AG09309 (cell line): ENCODE measurements around the gene SLC16A13.
"Not testable (repeated sequence)": the region's sequence is repeated elsewhere in the genome, so short reads cannot be mapped to it uniquely, and the experiment has no call there.

Experiments used
- DNase-seq: peaks from one replicate; pipeline ENCODE4 v3.0.0-alpha.2; 2010; ENCODE audit warnings: low read depth
- H3K4me3 ChIP-seq: 2 replicates; pipeline ENCODE4 v1.5.1; 2011; ENCODE audit warnings: mild to moderate bottlenecking, low read depth, low read length, moderate library complexity; ENCODE audit not compliant: control insufficient read depth
- TF ChIP-seq, protein P1 (sequence below): IDR thresholded peaks from 2 replicates; pipeline ENCODE4 v1.5.1; 2011; ENCODE audit warnings: mild to moderate bottlenecking, low read depth, low read length, inconsistent platforms; ENCODE audit not compliant: insufficient read depth, control insufficient read depth; ENCODE audit errors: missing control alignments

The SLC16A13 gene

GRCh38 chr17:7047566-7047965, 11.8 kb downstream of the SLC16A13 start:
- TF ChIP-seq, protein P1, sequence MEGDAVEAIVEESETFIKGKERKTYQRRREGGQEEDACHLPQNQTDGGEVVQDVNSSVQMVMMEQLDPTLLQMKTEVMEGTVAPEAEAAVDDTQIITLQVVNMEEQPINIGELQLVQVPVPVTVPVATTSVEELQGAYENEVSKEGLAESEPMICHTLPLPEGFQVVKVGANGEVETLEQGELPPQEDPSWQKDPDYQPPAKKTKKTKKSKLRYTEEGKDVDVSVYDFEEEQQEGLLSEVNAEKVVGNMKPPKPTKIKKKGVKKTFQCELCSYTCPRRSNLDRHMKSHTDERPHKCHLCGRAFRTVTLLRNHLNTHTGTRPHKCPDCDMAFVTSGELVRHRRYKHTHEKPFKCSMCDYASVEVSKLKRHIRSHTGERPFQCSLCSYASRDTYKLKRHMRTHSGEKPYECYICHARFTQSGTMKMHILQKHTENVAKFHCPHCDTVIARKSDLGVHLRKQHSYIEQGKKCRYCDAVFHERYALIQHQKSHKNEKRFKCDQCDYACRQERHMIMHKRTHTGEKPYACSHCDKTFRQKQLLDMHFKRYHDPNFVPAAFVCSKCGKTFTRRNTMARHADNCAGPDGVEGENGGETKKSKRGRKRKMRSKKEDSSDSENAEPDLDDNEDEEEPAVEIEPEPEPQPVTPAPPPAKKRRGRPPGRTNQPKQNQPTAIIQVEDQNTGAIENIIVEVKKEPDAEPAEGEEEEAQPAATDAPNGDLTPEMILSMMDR = no peak
- no peak for DNase-seq
- no peak overlapping the region for H3K4me3 ChIP-seq

DNA sequence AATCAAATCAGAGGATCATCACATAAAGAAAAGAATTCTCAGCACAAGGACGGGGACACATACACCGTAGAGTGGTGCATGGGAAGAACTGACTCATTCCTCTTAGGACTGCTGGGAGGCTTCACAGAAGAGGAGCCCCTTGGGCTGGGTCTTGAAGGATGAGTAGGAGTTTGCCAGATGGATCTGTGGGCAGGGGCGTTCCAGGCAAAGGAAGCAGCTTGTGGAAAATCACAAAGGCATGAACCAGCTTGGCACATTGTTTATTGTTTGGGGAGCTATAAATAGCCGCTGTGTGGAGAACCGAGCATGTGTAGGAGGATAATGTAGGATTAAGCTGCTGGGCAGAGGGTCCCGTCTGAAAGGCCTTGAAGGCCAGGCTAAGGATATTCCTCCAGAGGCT, 13.2 kb downstream of the SLC16A13 start:
- DNase-seq = no peak
- TF ChIP-seq, protein P1 = no peak
- H3K4me3 ChIP-seq = no peak overlapping the region

GRCh38 chr17:7050583-7050982, 14.8 kb downstream of the SLC16A13 start:
- H3K4me3 ChIP-seq, DNase-seq: not testable (repeated sequence)

DNA sequence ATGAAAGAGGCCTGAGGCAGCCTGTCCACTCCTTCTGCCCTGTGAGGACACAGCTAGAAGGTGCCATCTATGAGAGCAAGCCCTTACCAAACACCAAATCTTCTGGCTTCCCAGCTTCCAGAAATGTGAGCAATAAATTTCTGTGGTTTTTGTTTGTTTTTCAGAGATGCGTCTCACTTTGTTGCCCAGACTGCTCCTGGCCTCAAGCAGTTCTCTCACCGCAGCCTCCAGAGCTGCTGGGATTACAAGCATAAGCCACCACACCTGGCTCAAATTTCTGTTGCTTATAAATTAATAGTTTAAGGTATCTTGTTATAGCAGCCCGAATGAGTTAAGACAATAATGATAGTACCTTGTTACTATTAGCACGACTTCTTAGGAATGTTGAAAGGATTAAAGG, 20.6 kb downstream of the SLC16A13 start:
- DNase-seq = no peak
- TF ChIP-seq, protein P1 = no peak
- H3K4me3 ChIP-seq = no peak overlapping the region

DNA sequence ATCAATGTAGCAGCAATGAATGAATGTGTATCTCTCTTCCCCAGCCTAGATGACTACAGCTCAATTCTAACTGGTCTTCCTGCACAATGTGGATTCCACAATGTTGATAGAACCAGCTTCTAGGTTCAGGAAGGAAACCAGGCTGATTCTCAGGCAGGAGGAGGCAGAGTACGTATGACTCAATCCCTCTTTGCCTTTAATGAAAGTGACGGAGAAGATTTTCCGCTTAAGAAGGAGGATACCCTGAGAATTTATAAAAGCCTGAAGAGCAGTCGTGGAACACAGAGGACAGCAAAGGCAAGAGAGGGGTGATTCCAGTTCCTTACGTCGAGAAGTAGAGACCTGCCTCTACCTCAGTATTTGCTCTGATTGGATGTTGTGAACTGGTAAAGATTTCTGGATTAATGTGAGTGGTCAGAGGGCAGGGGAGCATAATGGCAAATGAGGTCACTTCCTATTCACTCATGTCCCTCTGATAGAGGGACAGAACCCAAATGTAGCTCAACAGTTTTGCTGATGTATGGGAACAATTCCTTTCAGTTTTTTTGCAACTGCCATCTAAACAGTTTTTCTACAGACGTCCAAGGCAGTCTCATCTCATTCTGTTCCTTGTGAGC, 23.1 kb downstream of the SLC16A13 start:
- no peak for DNase-seq
- H3K4me3 ChIP-seq = no peak overlapping the region
- TF ChIP-seq, protein P1 = no peak

DNA sequence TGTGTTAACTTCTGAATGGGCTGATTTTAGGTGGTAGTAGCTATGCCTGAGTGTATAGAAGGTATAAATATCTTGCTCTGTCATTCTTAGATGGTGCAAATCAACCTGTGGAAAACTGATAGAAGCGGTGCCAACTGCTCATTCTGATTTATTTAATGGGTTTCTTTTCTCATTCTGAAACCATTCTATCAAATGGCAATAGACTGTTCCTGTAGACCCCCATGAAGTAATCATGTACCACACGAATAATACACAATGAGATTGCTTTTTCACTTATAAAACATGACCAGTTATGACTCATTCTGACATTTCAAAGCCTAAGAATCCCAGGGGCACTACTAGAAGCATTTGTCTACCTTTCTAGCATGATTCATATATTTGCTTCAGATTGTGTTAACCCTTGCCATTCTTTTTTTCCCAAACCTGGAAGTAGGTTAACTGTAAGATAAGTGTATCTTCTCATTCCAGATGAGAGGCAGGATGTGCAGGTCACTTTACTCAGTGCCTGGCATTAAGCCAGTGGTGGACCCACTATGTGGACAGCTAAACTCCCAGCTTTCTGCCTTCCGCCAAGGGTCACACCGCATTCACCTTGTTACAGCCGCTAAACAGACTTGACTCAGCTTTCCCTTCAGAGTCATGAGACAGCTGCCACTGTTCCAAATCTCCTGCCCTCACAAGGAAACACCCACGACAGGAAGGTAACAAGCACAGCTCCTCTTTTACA, 24.5 kb downstream of the SLC16A13 start:
- no peak for DNase-seq
- H3K4me3 ChIP-seq = no peak overlapping the region
- TF ChIP-seq, protein P1 = no peak

GRCh38 chr17:7063518-7064094, 27.8 kb downstream of the SLC16A13 start:
- no peak overlapping the region for H3K4me3 ChIP-seq
- no peak for DNase-seq
- TF ChIP-seq, protein P1 = no peak
